Myometrial cell (primary cell): ENCODE results near the gene PHLPP2. TPM values are rescaled to one million over a fixed set of nuclear protein-coding genes. Genes with fewer than 3 reads are reported as not detected.

Source experiments
- total RNA-seq: library from RNA; depleted of rRNA; stranded (reverse); fragments of >200 nt; gene quantifications from 2 replicates; pipeline ENCODE4 v1.2.3, GENCODE V29; 2015

The PHLPP2 gene
- 4.0 and 6.0 TPM in 2 replicates for total RNA-seq

GRCh38 chr16:71724320-71724751 is at the start of gene PHLPP2:
TSS of gene PHLPP2 (minus strand) at chr16:71724701. CDS start at chr16:71714795, 9,906 bp downstream.

GRCh38 chr16:71626018-71626857 is 98.3 kb downstream of the PHLPP2 start, which contains the start of gene MARVELD3:
TSS of gene MARVELD3 (plus strand) at chr16:71626184. CDS start at chr16:71626230, 46 bp downstream.

Other genes starting within 250 kb of the PHLPP2 start
- 1.1 and 11.5 TPM in 2 replicates for gene ZNF19, start 235.4 kb downstream of the PHLPP2 start, total RNA-seq
- gene CHST4, start 198.3 kb downstream of the PHLPP2 start, total RNA-seq = not detected in 2 replicates
- gene TAT, start 147.6 kb downstream of the PHLPP2 start, total RNA-seq = not detected in 2 replicates
- not detected in 2 replicates for gene MARVELD3, start 98.5 kb downstream of the PHLPP2 start, total RNA-seq
- 51.9 and 56.9 TPM in 2 replicates for gene AP1G1, start 84.1 kb upstream of the PHLPP2 start, total RNA-seq
- gene ATXN1L, start 121.3 kb upstream of the PHLPP2 start, total RNA-seq = 4.9 and 6.2 TPM in 2 replicates
- gene ZNF821, start 159.5 kb upstream of the PHLPP2 start, total RNA-seq = 3.7 and 5.8 TPM in 2 replicates
- gene IST1, start 170.8 kb upstream of the PHLPP2 start, total RNA-seq = 136 and 140 TPM in 2 replicates